AG04449 (cell line): ENCODE data around the gene CARS1.
A peak's percentile ranks its signal among the peaks of the same experiment; 100 is the strongest.

Experiments
- CTCF ChIA-PET: fragments of 350-600 bp; formaldehyde crosslinking; extraction: SDS; loops from one replicate; lab custom pipeline; 2021; ENCODE audit warnings: antibody characterized with exemption; lab: Yijun Ruan, JAX
- POLR2A ChIA-PET: fragments of 400-600, 350-600 bp; formaldehyde crosslinking; extraction: SDS; loops from one replicate; lab custom pipeline; 2020; ENCODE audit warnings: antibody characterized with exemption, inconsistent platforms; lab: Yijun Ruan, JAX
- DNase-seq: peaks from one replicate; pipeline ENCODE4 v3.0.0-alpha.2; 2010; ENCODE audit warnings: low read depth, low spot score
- H3K4me3 ChIP-seq: 2 replicates; pipeline ENCODE4 v1.5.1; 2011; ENCODE audit warnings: low read depth, mild to moderate bottlenecking, control low read depth, low read length
- CTCF ChIP-seq: IDR thresholded peaks from one replicate; pipeline ENCODE4 v1.5.1; 2011; ENCODE audit warnings: mild to moderate bottlenecking, moderate library complexity, low read length, control low read depth, inconsistent platforms; ENCODE audit not compliant: insufficient read depth; ENCODE audit errors: missing control alignments

The CARS1 gene

GRCh38 chr11:3052567-3052966, 4.7 kb downstream of the CARS1 start:
- TF ChIP-seq CTCF = no peak
- DNase-seq = no peak
- H3K4me3 ChIP-seq = no peak overlapping the region
- ChIA-PET POLR2A (no interaction called here), CTCF (interaction anchor here (0.9 to 10.8 kb wide), 3 partner anchors 17 to 39 kb away, joined by 4 to 109 read pairs (median 77); no protein-coding TSS in a partner anchor)

DNA sequence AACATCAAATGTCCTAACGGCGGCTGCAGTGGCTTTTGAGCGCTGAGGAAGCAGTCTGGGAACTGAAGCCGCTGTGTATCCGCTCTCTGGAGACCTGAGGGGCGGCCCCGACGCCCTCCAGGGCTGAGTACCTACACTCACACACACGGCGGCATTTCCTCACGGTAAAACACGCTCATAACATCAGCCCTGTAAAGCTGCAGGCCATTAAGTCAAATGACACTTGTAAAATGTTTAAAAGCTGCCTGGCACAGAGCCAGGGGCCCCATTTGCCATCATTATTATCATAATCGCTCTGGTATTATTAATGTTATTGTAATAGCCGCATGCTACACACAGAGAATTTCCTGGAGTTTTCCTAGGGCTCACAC, 5.1 kb downstream of the CARS1 start:
- H3K4me3 ChIP-seq = no peak overlapping the region
- POLR2A ChIA-PET = interaction anchor here (1.0 kb wide), 1 partner anchor 61 kb away, joined by 3 read pairs; no protein-coding TSS in a partner anchor
- DNase-seq = no peak
- CTCF ChIA-PET = interaction anchor here (7.4 to 10.8 kb wide), 2 partner anchors 16 to 37 kb away, joined by 77 to 109 read pairs; no protein-coding TSS in a partner anchor
- TF ChIP-seq CTCF = no peak

DNA sequence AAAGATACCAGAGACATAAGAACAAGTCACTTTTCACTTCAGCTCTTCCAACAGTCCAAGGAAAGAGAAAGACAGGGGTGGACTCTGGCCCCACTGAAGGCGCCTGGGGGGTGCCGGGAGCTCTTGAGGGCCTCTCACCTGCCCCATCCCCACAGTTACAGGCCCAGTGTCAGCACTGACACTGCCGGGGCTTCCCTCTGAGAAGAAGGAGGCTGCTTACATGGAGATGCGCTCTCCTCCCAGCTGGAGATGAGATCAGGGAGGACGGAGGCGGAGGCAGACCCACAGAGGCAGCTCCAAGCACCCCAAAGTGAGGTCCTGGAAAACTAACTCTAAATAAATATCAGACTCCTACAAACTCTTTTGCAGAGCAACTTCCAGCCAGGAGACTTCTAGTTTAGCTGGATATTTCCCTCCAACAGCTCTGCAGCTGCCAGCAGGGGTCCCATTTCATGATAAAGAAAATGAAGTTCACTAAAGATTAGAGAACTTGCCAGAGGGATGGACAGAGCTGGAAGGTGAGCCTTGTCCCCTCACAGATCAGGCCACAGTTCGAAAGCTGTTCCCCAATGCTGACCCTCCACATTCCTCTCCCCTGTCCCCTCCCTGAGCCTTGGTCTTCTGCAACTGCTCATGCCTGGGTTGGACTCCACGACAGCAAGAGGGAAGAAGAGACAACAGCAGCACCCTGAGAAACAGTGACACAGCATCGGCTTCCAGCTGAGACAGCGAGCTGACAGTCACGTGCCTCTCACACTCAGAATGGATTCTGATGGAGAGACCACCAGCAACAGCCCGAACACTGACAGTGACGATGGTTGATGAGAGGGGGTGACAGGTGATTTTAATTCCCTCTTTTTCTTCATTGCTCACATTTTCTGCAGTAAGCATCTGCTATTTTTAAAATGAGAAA, 5.8 kb downstream of the CARS1 start:
- CTCF ChIA-PET = interaction anchor here (7.4 to 10.8 kb wide), 2 partner anchors 16 to 37 kb away, joined by 77 to 109 read pairs; no protein-coding TSS in a partner anchor
- DNase-seq = no peak
- TF ChIP-seq CTCF = no peak
- POLR2A ChIA-PET = interaction anchor here (1.0 kb wide), 1 partner anchor 61 kb away, joined by 3 read pairs; no protein-coding TSS in a partner anchor
- H3K4me3 ChIP-seq = no peak overlapping the region

DNA sequence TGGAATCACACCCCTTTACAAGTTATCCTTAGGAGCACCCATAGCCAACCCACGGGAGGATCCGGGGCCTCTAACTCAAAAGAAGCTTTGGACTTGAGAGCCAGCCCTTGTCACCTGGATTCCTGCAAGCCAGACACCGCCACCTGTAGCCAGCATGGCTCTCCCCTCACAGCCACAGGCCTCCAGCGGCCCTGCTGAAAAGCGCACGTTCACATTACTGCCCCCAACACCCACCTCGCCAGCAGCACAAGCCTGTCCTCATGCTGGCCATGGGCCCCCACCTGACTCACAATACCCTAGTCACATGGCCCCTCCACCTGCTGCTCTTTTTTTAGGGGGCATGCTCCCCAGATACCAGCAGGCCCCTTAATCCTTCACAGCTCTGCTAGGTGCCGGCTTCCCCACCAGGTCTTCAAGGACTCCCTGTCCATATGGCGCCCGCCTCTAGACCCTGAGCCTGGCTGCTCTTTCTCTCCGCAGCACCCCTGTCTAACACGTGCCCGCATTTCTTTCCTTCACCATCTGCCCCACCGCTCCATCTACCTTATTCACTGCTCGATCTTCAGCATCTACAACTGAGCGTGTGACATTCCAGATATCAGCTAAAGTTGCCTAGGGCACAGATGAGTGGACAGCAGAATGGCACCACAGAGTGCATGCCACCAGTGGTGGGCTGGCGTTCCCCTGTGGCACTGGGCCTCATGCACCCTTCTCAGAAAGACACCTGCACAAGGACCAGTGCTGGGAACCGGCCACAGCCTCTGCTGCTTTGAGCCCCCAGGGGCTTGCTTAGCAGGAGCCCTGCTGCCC, 6.6 kb downstream of the CARS1 start:
- TF ChIP-seq CTCF = no peak
- H3K4me3 ChIP-seq = no peak overlapping the region
- CTCF ChIA-PET = interaction anchor here (7.4 to 10.8 kb wide), 2 partner anchors 15 to 38 kb away, joined by 77 to 109 read pairs; no protein-coding TSS in a partner anchor
- DNase-seq = no peak
- POLR2A ChIA-PET = no interaction called here

GRCh38 chr11:3049430-3050243, 7.6 kb downstream of the CARS1 start:
- DNase-seq = peak; percentile 79
- ChIA-PET POLR2A (no interaction called here), CTCF (interaction anchor here (1.0 to 10.8 kb wide), 6 partner anchors 10 to 39 kb away, joined by 3 to 109 read pairs (median 4); no protein-coding TSS in a partner anchor)
- TF ChIP-seq CTCF = peak; percentile 53
- H3K4me3 ChIP-seq = peak overlapping the region; percentile 41
